Gastrocnemius medialis (tissue), 4 donors: ENCODE data around the gene EPAS1.

Experiments used
- POLR2A ChIP-seq, 2 donors: fragments of 450-650 bp; IDR thresholded peaks; one replicate each; pipeline ENCODE4 v1.6.1; 2017; ENCODE audit warnings: antibody characterized with exemption in 2 of 2, mild to moderate bottlenecking in 2 of 2, moderate library complexity in 2 of 2
- TF ChIP-seq, protein P1 (sequence below), 5 experiments: fragments of 450-650 bp in 3 of 5; fragments of 200-600 bp in 2 of 5; sonication (generic) in 2 of 5; IDR thresholded peaks in 4 of 5; conservative IDR thresholded peaks in 1 of 5; 1 replicate in 4 of 5; 2 replicates in 1 of 5; pipeline ENCODE4 v1.5.1; 2016 to 2019; ENCODE audit warnings: antibody characterized with exemption in 5 of 5, mild to moderate bottlenecking in 3 of 5, moderate library complexity in 3 of 5

- TF ChIP-seq, protein P1, sequence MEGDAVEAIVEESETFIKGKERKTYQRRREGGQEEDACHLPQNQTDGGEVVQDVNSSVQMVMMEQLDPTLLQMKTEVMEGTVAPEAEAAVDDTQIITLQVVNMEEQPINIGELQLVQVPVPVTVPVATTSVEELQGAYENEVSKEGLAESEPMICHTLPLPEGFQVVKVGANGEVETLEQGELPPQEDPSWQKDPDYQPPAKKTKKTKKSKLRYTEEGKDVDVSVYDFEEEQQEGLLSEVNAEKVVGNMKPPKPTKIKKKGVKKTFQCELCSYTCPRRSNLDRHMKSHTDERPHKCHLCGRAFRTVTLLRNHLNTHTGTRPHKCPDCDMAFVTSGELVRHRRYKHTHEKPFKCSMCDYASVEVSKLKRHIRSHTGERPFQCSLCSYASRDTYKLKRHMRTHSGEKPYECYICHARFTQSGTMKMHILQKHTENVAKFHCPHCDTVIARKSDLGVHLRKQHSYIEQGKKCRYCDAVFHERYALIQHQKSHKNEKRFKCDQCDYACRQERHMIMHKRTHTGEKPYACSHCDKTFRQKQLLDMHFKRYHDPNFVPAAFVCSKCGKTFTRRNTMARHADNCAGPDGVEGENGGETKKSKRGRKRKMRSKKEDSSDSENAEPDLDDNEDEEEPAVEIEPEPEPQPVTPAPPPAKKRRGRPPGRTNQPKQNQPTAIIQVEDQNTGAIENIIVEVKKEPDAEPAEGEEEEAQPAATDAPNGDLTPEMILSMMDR (IDR thresholded peaks at IDR 0.05 in 4 of 5, conservative IDR thresholded peaks at IDR 0.05 in 1 of 5): no peak
- no peak for TF ChIP-seq POLR2A (IDR thresholded peaks at IDR 0.05)
Observed at GRCh38 chr2:46349115-46349547, 51.9 kb downstream of the EPAS1 start.
